ENCODE results near the gene ZBTB12.
"Not testable (repeated sequence)": the region's sequence is repeated elsewhere in the genome, so short reads cannot be mapped to it uniquely, and the experiment has no call there.

Gene ZBTB12

GRCh38 chr6:31874836-31875572, 26.9 kb downstream of the ZBTB12 start:
- no peak for DNase-seq

- no peak for DNase-seq
These were observed 27.7 kb downstream of the ZBTB12 start for GRCh38 chr6:31874084-31874670.

- DNase-seq = no peak
These were observed 30.7 kb downstream of the ZBTB12 start for GRCh38 chr6:31871046-31871659.

- no peak for DNase-seq
These were observed 31.4 kb downstream of the ZBTB12 start for GRCh38 chr6:31870385-31870921.

GRCh38 chr6:31869343-31869742, 32.5 kb downstream of the ZBTB12 start:
- DNase-seq = no peak

- DNase-seq = not testable (repeated sequence)
These were observed 33.3 kb downstream of the ZBTB12 start for GRCh38 chr6:31868658-31868971.

- DNase-seq = no peak
These were observed 36.4 kb downstream of the ZBTB12 start for GRCh38 chr6:31865205-31866118.

GRCh38 chr6:31864818-31865204, 37.1 kb downstream of the ZBTB12 start:
- DNase-seq = no peak

GRCh38 chr6:31864123-31864562, 37.7 kb downstream of the ZBTB12 start:
- DNase-seq = not testable (repeated sequence)

GRCh38 chr6:31862344-31863235, 39.3 kb downstream of the ZBTB12 start, which contains the start of gene NEU1:
Gene NEU1 (minus strand): TSS chr6:31862821. CDS start chr6:31862776, 45 bp downstream.
- DNase-seq = peak; percentile 100

GRCh38 chr6:31861919-31862343, 40.0 kb downstream of the ZBTB12 start:
- DNase-seq = no peak

- no peak for DNase-seq
These were observed 40.7 kb downstream of the ZBTB12 start for GRCh38 chr6:31861150-31861549.

- DNase-seq = no peak
These were observed 41.5 kb downstream of the ZBTB12 start for GRCh38 chr6:31860349-31860748.

GRCh38 chr6:31859923-31860322, 42.0 kb downstream of the ZBTB12 start:
- no peak for DNase-seq

GRCh38 chr6:31858707-31859106, 43.2 kb downstream of the ZBTB12 start:
- no peak for DNase-seq

GRCh38 chr6:31857774-31858173, 44.1 kb downstream of the ZBTB12 start:
- DNase-seq = not testable (repeated sequence)

- not testable (repeated sequence) for DNase-seq
These were observed 49.7 kb downstream of the ZBTB12 start for GRCh38 chr6:31851980-31852718.

- DNase-seq = no peak
These were observed 50.4 kb downstream of the ZBTB12 start for GRCh38 chr6:31851485-31851832.

GRCh38 chr6:31850765-31851484, 51.0 kb downstream of the ZBTB12 start:
- DNase-seq = no peak
